NT2/D1 (cell line): ENCODE measurements around the gene SCN7A.

Source experiments
- SUZ12 ChIP-seq: IDR thresholded peaks from 2 replicates; pipeline ENCODE4 v1.6.1; 2011; ENCODE audit not compliant: insufficient read length, insufficient read depth; ENCODE audit errors: extremely low read depth
- YY1 ChIP-seq: IDR thresholded peaks from 2 replicates; pipeline ENCODE4 v1.6.1; 2011; ENCODE audit not compliant: insufficient read length, insufficient read depth
- ZNF274 ChIP-seq: IDR thresholded peaks from 2 replicates; pipeline ENCODE4 v1.6.1; 2011; ENCODE audit warnings: mild to moderate bottlenecking, low read depth, low read length

DNA sequence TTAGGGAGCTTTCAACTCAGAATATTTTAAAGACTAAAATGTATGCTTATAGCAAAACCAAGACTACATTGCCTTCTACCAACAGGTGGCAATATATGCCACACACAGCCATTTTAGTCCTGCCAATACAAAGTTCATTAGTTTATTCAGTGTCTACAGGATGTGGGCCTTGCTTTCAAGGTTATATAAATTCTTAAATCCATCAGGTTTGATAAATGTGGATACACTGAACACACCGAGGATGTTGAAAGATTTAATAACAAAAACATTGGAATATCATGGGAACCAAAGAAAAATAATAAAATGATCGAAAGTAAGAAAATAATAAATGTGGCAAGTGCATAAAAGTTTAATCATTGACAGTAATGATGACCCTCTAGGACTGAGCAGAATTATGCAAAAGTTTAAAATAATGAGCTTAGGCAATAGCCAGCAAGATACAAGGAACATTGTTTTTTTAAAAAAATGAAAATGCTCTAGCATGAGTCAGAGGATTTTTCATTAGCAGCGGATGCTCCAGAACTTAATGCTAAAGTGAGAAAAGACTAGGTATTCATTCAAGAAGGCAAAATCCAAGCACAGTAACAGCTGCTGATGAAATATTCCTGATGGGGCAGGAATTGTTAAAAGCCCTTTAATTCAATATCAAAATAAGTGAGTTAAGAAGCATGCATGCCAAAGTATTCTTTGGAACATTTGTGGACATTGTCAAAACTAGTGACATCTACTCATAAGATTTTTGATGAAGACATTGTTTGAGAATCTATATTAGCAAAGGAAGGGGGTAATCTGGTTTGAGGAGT, 132.5 kb downstream of the SCN7A start:
- no peak for TF ChIP-seq YY1
- no peak for TF ChIP-seq SUZ12
- no peak for TF ChIP-seq ZNF274
